Measurements from ENCODE around the gene ARRB1. TPM values are rescaled to one million over a fixed set of nuclear protein-coding genes. Genes with fewer than 3 reads are reported as not detected.
A peak's percentile ranks its signal among the peaks of the same experiment; 100 is the strongest.

ARRB1 gene
- total and polyA plus RNA-seq, 9 of the 15 experiments (the other 6 are each of a cell fraction or from before 2014, with no cell fraction given): 6.6 to 45.4 (median 28.5) TPM

DNA sequence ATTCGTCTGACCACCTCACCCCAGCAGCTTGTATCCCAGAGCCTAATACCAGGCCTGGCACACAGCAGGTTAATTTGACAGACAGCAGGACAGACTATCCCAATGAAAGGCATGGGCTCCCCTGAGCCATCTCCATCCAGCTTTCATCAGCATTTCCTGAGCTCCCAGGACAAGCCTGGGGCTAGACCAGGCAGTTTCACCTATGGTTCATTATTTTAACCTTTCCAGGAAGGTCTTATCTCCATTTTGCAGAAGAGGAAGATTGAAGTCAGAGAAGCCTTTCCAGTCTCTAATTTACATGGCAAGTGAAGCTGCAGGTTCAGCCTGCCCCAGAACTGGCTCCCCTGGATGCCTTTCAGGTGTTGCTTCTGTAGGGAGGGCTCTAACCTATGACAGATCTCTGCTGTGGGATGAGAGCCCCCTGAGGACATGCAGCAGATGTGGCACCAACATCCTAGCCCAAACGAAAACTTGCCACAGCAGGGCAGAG lies 17.0 kb downstream of the ARRB1 start (continued):
- TF ChIP-seq BCOR (IDR thresholded peaks at IDR 0.05) (peak; percentile 54; the same call in 1 of the 2 replicates), SMARCE1 (IDR thresholded peaks at IDR 0.05) (peak; percentile 49; the same call in 1 of the 2 replicates), HEY1 (CRISPR knock-in tag; IDR thresholded peaks at IDR 0.05; ENCODE audit: borderline replicate concordance) (no peak), ZNF311 (CRISPR knock-in tag; IDR thresholded peaks at IDR 0.05) (no peak), ZNF224 (CRISPR knock-in tag; IDR thresholded peaks at IDR 0.05) (no peak), THRA (IDR thresholded peaks at IDR 0.05) (no peak), KDM1A (IDR thresholded peaks at IDR 0.05) (0 out of 4 replicates have a peak, but pooled peaks of 1 of the 2 experiments have one; percentile 43), MAZ (CRISPR knock-in tag; conservative IDR thresholded peaks at IDR 0.05 in 1 of 2, IDR thresholded peaks at IDR 0.05 in 1 of 2) (no peak), NRF1 (conservative IDR thresholded peaks at IDR 0.05 in 1 of 2, IDR thresholded peaks at IDR 0.05 in 1 of 2) (no peak), HNRNPL (IDR thresholded peaks at IDR 0.05; ENCODE audit: low read depth, low read length) (no peak)
- TF ChIP-seq, protein P1, sequence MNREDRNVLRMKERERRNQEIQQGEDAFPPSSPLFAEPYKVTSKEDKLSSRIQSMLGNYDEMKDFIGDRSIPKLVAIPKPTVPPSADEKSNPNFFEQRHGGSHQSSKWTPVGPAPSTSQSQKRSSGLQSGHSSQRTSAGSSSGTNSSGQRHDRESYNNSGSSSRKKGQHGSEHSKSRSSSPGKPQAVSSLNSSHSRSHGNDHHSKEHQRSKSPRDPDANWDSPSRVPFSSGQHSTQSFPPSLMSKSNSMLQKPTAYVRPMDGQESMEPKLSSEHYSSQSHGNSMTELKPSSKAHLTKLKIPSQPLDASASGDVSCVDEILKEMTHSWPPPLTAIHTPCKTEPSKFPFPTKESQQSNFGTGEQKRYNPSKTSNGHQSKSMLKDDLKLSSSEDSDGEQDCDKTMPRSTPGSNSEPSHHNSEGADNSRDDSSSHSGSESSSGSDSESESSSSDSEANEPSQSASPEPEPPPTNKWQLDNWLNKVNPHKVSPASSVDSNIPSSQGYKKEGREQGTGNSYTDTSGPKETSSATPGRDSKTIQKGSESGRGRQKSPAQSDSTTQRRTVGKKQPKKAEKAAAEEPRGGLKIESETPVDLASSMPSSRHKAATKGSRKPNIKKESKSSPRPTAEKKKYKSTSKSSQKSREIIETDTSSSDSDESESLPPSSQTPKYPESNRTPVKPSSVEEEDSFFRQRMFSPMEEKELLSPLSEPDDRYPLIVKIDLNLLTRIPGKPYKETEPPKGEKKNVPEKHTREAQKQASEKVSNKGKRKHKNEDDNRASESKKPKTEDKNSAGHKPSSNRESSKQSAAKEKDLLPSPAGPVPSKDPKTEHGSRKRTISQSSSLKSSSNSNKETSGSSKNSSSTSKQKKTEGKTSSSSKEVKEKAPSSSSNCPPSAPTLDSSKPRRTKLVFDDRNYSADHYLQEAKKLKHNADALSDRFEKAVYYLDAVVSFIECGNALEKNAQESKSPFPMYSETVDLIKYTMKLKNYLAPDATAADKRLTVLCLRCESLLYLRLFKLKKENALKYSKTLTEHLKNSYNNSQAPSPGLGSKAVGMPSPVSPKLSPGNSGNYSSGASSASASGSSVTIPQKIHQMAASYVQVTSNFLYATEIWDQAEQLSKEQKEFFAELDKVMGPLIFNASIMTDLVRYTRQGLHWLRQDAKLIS (CRISPR knock-in tag; IDR thresholded peaks at IDR 0.05): no peak
- TF ChIP-seq, protein P2, sequence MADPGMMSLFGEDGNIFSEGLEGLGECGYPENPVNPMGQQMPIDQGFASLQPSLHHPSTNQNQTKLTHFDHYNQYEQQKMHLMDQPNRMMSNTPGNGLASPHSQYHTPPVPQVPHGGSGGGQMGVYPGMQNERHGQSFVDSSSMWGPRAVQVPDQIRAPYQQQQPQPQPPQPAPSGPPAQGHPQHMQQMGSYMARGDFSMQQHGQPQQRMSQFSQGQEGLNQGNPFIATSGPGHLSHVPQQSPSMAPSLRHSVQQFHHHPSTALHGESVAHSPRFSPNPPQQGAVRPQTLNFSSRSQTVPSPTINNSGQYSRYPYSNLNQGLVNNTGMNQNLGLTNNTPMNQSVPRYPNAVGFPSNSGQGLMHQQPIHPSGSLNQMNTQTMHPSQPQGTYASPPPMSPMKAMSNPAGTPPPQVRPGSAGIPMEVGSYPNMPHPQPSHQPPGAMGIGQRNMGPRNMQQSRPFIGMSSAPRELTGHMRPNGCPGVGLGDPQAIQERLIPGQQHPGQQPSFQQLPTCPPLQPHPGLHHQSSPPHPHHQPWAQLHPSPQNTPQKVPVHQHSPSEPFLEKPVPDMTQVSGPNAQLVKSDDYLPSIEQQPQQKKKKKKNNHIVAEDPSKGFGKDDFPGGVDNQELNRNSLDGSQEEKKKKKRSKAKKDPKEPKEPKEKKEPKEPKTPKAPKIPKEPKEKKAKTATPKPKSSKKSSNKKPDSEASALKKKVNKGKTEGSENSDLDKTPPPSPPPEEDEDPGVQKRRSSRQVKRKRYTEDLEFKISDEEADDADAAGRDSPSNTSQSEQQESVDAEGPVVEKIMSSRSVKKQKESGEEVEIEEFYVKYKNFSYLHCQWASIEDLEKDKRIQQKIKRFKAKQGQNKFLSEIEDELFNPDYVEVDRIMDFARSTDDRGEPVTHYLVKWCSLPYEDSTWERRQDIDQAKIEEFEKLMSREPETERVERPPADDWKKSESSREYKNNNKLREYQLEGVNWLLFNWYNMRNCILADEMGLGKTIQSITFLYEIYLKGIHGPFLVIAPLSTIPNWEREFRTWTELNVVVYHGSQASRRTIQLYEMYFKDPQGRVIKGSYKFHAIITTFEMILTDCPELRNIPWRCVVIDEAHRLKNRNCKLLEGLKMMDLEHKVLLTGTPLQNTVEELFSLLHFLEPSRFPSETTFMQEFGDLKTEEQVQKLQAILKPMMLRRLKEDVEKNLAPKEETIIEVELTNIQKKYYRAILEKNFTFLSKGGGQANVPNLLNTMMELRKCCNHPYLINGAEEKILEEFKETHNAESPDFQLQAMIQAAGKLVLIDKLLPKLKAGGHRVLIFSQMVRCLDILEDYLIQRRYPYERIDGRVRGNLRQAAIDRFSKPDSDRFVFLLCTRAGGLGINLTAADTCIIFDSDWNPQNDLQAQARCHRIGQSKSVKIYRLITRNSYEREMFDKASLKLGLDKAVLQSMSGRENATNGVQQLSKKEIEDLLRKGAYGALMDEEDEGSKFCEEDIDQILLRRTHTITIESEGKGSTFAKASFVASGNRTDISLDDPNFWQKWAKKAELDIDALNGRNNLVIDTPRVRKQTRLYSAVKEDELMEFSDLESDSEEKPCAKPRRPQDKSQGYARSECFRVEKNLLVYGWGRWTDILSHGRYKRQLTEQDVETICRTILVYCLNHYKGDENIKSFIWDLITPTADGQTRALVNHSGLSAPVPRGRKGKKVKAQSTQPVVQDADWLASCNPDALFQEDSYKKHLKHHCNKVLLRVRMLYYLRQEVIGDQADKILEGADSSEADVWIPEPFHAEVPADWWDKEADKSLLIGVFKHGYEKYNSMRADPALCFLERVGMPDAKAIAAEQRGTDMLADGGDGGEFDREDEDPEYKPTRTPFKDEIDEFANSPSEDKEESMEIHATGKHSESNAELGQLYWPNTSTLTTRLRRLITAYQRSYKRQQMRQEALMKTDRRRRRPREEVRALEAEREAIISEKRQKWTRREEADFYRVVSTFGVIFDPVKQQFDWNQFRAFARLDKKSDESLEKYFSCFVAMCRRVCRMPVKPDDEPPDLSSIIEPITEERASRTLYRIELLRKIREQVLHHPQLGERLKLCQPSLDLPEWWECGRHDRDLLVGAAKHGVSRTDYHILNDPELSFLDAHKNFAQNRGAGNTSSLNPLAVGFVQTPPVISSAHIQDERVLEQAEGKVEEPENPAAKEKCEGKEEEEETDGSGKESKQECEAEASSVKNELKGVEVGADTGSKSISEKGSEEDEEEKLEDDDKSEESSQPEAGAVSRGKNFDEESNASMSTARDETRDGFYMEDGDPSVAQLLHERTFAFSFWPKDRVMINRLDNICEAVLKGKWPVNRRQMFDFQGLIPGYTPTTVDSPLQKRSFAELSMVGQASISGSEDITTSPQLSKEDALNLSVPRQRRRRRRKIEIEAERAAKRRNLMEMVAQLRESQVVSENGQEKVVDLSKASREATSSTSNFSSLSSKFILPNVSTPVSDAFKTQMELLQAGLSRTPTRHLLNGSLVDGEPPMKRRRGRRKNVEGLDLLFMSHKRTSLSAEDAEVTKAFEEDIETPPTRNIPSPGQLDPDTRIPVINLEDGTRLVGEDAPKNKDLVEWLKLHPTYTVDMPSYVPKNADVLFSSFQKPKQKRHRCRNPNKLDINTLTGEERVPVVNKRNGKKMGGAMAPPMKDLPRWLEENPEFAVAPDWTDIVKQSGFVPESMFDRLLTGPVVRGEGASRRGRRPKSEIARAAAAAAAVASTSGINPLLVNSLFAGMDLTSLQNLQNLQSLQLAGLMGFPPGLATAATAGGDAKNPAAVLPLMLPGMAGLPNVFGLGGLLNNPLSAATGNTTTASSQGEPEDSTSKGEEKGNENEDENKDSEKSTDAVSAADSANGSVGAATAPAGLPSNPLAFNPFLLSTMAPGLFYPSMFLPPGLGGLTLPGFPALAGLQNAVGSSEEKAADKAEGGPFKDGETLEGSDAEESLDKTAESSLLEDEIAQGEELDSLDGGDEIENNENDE (IDR thresholded peaks at IDR 0.05; ENCODE audit: low read depth, low read length): no peak
